ENCODE measurements around the gene LSAMP.
"Not testable (repeated sequence)": the region's sequence is repeated elsewhere in the genome, so short reads cannot be mapped to it uniquely, and the experiment has no call there.

Gene LSAMP

GRCh38 chr3:115852278-115852677, 593.0 kb downstream of the LSAMP start:
- H3K36me3 ChIP-seq (ENCODE audit: insufficient read depth, low read length): no peaks in the 10 kb centered on the region
- H4K20me1 ChIP-seq (ENCODE audit: insufficient read depth, low read length): no peaks in the 10 kb centered on the region
- no peaks in the 10 kb centered on the region for H3K79me2 ChIP-seq (ENCODE audit: insufficient read depth, low read length)
- no peak for ATAC-seq (ENCODE audit: insufficient read depth, low read depth)
- TF ChIP-seq EZH2 (IDR thresholded peaks at IDR 0.05; ENCODE audit: borderline replicate concordance, low read depth, low read length, severe bottlenecking) (no peak), CTCF (IDR thresholded peaks at IDR 0.05; ENCODE audit: borderline replicate concordance, extremely low read depth, low read length, poor library complexity, severe bottlenecking) (no peak)
- H3K27ac ChIP-seq (ENCODE audit: low read length): no peak overlapping the region
- no peak overlapping the region for H2AFZ ChIP-seq (ENCODE audit: low read depth, low read length)
- no peak overlapping the region for H3K4me3 ChIP-seq (ENCODE audit: low read depth in 1 of 2, low read length in 2 of 2)
- no peaks in the 10 kb centered on the region for H3K4me1 ChIP-seq (ENCODE audit: insufficient read depth, low read length)
- H3K9me3 ChIP-seq (ENCODE audit: insufficient read depth, low read length, severe bottlenecking): no peaks in the 10 kb centered on the region
- H3K4me2 ChIP-seq (ENCODE audit: insufficient read depth, low read length): no peak overlapping the region
- no peak overlapping the region for H3K9ac ChIP-seq (ENCODE audit: low read depth, low read length)
- DNase-seq: no peak
- no peaks in the 10 kb centered on the region for H3K27me3 ChIP-seq (ENCODE audit: insufficient read depth, low read length, poor library complexity)

- Histone ChIP-seq H3K4me1 (ENCODE audit: insufficient read depth, low read length) (no peaks in the 10 kb centered on the region), H4K20me1 (ENCODE audit: insufficient read depth, low read length) (no peaks in the 10 kb centered on the region), H3K9me3 (ENCODE audit: insufficient read depth, low read length, severe bottlenecking) (no peaks in the 10 kb centered on the region), H3K27ac (ENCODE audit: low read length) (no peak overlapping the region), H2AFZ (ENCODE audit: low read depth, low read length) (no peak overlapping the region), H3K27me3 (ENCODE audit: insufficient read depth, low read length, poor library complexity) (no peaks in the 10 kb centered on the region), H3K9ac (ENCODE audit: low read depth, low read length) (no peak overlapping the region), H3K4me2 (ENCODE audit: insufficient read depth, low read length) (no peak overlapping the region), H3K79me2 (ENCODE audit: insufficient read depth, low read length) (no peaks in the 10 kb centered on the region), H3K4me3 (ENCODE audit: low read depth in 1 of 2, low read length in 2 of 2) (no peak overlapping the region), H3K36me3 (ENCODE audit: insufficient read depth, low read length) (no peaks in the 10 kb centered on the region)
- no peak for TF ChIP-seq CTCF (IDR thresholded peaks at IDR 0.05; ENCODE audit: borderline replicate concordance, extremely low read depth, low read length, poor library complexity, severe bottlenecking)
- TF ChIP-seq EZH2 (IDR thresholded peaks at IDR 0.05; ENCODE audit: borderline replicate concordance, low read depth, low read length, severe bottlenecking): no peak
- ATAC-seq (ENCODE audit: insufficient read depth, low read depth): no peak
- no peak for DNase-seq
Measured at GRCh38 chr3:115851571-115851970, 593.7 kb downstream of the LSAMP start.

GRCh38 chr3:115848641-115849040, 596.6 kb downstream of the LSAMP start:
- no peak for TF ChIP-seq CTCF (IDR thresholded peaks at IDR 0.05; ENCODE audit: borderline replicate concordance, extremely low read depth, low read length, poor library complexity, severe bottlenecking)
- TF ChIP-seq EZH2 (IDR thresholded peaks at IDR 0.05; ENCODE audit: borderline replicate concordance, low read depth, low read length, severe bottlenecking): no peak
- no peaks in the 10 kb centered on the region for H3K79me2 ChIP-seq (ENCODE audit: insufficient read depth, low read length)
- DNase-seq (no peak), ATAC-seq (ENCODE audit: insufficient read depth, low read depth) (no peak)
- no peak overlapping the region for H3K27ac ChIP-seq (ENCODE audit: low read length)
- H3K27me3 ChIP-seq (ENCODE audit: insufficient read depth, low read length, poor library complexity): no peaks in the 10 kb centered on the region
- no peaks in the 10 kb centered on the region for H3K9me3 ChIP-seq (ENCODE audit: insufficient read depth, low read length, severe bottlenecking)
- H2AFZ ChIP-seq (ENCODE audit: low read depth, low read length): no peak overlapping the region
- no peak overlapping the region for H3K4me2 ChIP-seq (ENCODE audit: insufficient read depth, low read length)
- no peaks in the 10 kb centered on the region for H3K4me1 ChIP-seq (ENCODE audit: insufficient read depth, low read length)
- H3K9ac ChIP-seq (ENCODE audit: low read depth, low read length): no peak overlapping the region
- no peaks in the 10 kb centered on the region for H4K20me1 ChIP-seq (ENCODE audit: insufficient read depth, low read length)
- no peaks in the 10 kb centered on the region for H3K36me3 ChIP-seq (ENCODE audit: insufficient read depth, low read length)
- no peak overlapping the region for H3K4me3 ChIP-seq (ENCODE audit: low read depth in 1 of 2, low read length in 2 of 2)

GRCh38 chr3:115845986-115846385, 599.3 kb downstream of the LSAMP start:
- Histone ChIP-seq H3K27ac (ENCODE audit: low read length) (no peak overlapping the region), H3K4me3 (ENCODE audit: low read depth in 1 of 2, low read length in 2 of 2) (no peak overlapping the region), H3K79me2 (ENCODE audit: insufficient read depth, low read length) (no peaks in the 10 kb centered on the region), H3K9ac (ENCODE audit: low read depth, low read length) (no peak overlapping the region), H3K4me1 (ENCODE audit: insufficient read depth, low read length) (no peaks in the 10 kb centered on the region), H4K20me1 (ENCODE audit: insufficient read depth, low read length) (no peaks in the 10 kb centered on the region), H2AFZ (ENCODE audit: low read depth, low read length) (no peak overlapping the region), H3K36me3 (ENCODE audit: insufficient read depth, low read length) (no peaks in the 10 kb centered on the region), H3K27me3 (ENCODE audit: insufficient read depth, low read length, poor library complexity) (no peaks in the 10 kb centered on the region), H3K9me3 (ENCODE audit: insufficient read depth, low read length, severe bottlenecking) (no peaks in the 10 kb centered on the region), H3K4me2 (ENCODE audit: insufficient read depth, low read length) (no peak overlapping the region)
- ATAC-seq (ENCODE audit: insufficient read depth, low read depth) (no peak), DNase-seq (no peak)
- TF ChIP-seq EZH2 (IDR thresholded peaks at IDR 0.05; ENCODE audit: borderline replicate concordance, low read depth, low read length, severe bottlenecking): no peak
- TF ChIP-seq CTCF (IDR thresholded peaks at IDR 0.05; ENCODE audit: borderline replicate concordance, extremely low read depth, low read length, poor library complexity, severe bottlenecking): no peak

GRCh38 chr3:115844729-115845128, 600.6 kb downstream of the LSAMP start:
- H3K4me1 ChIP-seq (ENCODE audit: insufficient read depth, low read length); ATAC-seq (ENCODE audit: insufficient read depth, low read depth); H3K79me2 ChIP-seq (ENCODE audit: insufficient read depth, low read length); H3K27me3 ChIP-seq (ENCODE audit: insufficient read depth, low read length, poor library complexity); H2AFZ ChIP-seq (ENCODE audit: low read depth, low read length); H3K9me3 ChIP-seq (ENCODE audit: insufficient read depth, low read length, severe bottlenecking); DNase-seq; H4K20me1 ChIP-seq (ENCODE audit: insufficient read depth, low read length); H3K9ac ChIP-seq (ENCODE audit: low read depth, low read length); H3K4me2 ChIP-seq (ENCODE audit: insufficient read depth, low read length); H3K36me3 ChIP-seq (ENCODE audit: insufficient read depth, low read length); H3K27ac ChIP-seq (ENCODE audit: low read length); H3K4me3 ChIP-seq (ENCODE audit: low read depth in 1 of 2, low read length in 2 of 2): not testable (repeated sequence)

Data from DND-41 (cell line).